ENCODE data around the gene IL13. TPM values are rescaled to one million over a fixed set of nuclear protein-coding genes. Genes with fewer than 3 reads are reported as not detected.

The IL13 gene
- total RNA-seq, 1 donor from 2014 or later: not detected

DNA sequence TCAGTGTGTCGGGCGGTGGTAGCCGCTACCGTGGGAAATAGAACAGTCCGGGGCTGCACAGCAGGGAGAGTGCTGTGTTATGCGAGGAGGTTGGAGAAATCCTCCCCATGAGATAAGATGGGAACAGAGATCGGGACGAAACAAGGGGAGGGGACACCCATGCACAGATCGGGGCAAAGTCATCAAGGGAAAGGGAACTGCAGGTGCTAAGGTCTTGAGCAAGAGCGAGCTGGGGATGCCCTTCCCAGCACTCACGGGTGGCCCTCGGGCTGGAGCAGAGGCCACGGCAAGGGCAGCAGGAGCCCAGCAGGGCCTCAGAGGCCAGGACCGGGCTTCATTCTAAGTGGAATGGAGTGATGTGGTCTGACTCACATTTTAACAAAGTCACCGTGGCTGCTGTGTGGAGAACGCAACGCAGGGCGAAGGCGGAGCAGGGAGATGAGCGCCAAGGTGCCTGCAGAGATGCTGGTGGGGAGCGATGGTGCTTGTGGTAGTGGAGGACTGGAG lies 7.7 kb downstream of the IL13 start:
- H3K9me3 ChIP-seq: no peaks in the 10 kb centered on the region
- H3K27ac ChIP-seq: no peak overlapping the region
- DNase-seq (ENCODE audit: low spot score in 2 of 2): no peak
- H3K4me1 ChIP-seq: no peaks in the 10 kb centered on the region
- H3K27me3 ChIP-seq: no peaks in the 10 kb centered on the region
- no peaks in the 10 kb centered on the region for H3K36me3 ChIP-seq
- TF ChIP-seq CTCF (IDR thresholded peaks at IDR 0.05): no peak
- intact Hi-C loops (cut with DNase I): no loop called here
- no peak overlapping the region for H3K4me3 ChIP-seq

DNA sequence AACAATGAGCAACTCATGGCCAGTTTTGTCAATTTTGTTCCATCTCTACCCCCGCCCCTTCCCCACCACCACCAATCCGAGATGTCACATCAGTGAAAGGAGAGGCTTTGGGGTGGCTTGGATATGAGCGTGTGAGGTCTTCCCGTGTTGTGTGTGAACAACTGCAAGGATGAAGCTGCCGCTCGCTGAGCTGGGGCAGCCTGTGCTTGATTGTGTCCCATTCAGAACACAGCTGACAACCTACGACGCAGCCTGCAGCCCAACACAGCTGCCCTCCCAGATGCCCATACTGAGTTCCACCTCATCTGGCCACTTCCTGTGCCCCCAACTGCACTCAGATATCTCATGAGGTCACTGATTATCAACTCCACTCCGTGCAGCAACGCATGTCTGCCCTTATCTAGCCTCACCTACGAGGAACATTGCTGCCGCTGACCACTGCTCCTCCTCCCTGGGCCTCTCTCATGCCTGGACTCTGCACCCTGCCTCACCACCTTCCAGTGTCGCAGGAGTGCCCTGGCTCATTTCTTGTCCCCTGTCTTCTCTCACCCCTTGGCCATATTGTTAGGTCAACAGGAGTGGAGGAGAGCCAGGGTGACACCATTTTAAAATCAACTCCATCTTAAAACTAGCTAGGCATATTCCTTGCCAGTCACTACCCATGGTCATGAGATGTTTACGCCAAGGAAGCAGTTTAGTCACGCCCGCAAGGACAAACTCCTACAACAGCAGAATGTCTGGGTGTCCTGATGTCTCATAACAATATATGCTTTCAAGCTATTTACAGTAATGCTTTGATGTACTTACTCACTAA lies 8.5 kb downstream of the IL13 start:
- H3K27me3 ChIP-seq: no peaks in the 10 kb centered on the region
- H3K4me1 ChIP-seq: no peaks in the 10 kb centered on the region
- no peaks in the 10 kb centered on the region for H3K9me3 ChIP-seq
- no peak for TF ChIP-seq CTCF (IDR thresholded peaks at IDR 0.05)
- no peak overlapping the region for H3K4me3 ChIP-seq
- no peak overlapping the region for H3K27ac ChIP-seq
- H3K36me3 ChIP-seq: no peaks in the 10 kb centered on the region
- no peak for DNase-seq (ENCODE audit: low spot score in 2 of 2)
- intact Hi-C loops (cut with DNase I): no loop called here

GRCh38 chr5:132667309-132667708 lies 9.3 kb downstream of the IL13 start:
- H3K27me3 ChIP-seq: no peaks in the 10 kb centered on the region
- no peak overlapping the region for H3K27ac ChIP-seq
- TF ChIP-seq CTCF (IDR thresholded peaks at IDR 0.05): no peak
- no peak for DNase-seq (ENCODE audit: low spot score in 2 of 2)
- H3K36me3 ChIP-seq: no peaks in the 10 kb centered on the region
- H3K4me3 ChIP-seq: no peak overlapping the region
- no peaks in the 10 kb centered on the region for H3K4me1 ChIP-seq
- intact Hi-C loops (cut with DNase I): no loop called here
- H3K9me3 ChIP-seq: no peaks in the 10 kb centered on the region

DNA sequence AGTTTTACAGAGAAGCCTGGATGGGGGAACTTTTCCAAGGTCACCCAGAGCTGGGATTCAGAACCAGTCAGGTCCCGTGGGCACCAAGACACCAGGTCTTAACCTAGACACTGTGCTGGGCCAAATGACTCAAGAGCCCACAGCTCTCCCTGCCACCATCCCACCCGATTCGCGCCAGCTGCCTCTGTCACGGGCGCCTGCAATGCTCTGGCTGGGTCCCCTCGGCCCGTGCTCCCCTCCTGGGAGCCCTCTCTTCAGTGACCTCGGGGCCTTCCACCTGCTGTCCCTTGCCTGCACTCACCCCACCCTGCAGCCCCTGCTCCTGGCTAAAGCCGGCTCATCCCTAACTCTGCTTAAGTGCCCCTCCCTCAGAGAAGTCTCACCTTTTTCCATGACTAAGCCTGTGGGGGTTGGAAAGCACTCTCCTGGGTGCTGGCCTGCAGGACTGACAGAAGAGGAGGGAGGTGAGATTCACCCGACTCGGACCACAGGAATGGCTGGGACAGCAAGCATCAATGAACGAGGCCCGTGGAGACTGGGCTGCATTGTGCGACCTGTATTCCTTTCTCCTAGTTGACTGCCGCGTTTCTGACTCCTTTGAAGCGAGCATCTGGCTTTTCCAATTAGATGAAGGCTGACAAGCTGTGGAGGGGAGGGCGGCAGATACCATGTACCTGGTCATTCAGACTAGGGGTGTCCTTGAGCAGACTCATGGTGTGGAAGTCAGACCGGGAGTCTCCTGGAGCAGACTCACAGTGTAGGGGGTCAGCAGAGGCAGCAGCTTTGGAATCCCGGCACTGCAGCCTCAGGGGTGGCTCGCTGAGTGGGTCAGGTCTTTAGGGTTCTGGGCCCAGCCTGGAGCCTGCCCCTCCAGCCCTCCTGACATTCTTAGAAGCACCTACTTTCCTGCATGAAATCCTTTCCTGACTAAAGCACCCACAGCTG lies 10.1 kb downstream of the IL13 start:
- Histone ChIP-seq H3K4me1 (no peaks in the 10 kb centered on the region), H3K36me3 (no peaks in the 10 kb centered on the region), H3K27ac (no peak overlapping the region), H3K27me3 (no peaks in the 10 kb centered on the region), H3K9me3 (no peaks in the 10 kb centered on the region), H3K4me3 (no peak overlapping the region)
- TF ChIP-seq CTCF (IDR thresholded peaks at IDR 0.05): no peak
- intact Hi-C loops (cut with DNase I): no loop called here
- DNase-seq (ENCODE audit: low spot score in 2 of 2): no peak

DNA sequence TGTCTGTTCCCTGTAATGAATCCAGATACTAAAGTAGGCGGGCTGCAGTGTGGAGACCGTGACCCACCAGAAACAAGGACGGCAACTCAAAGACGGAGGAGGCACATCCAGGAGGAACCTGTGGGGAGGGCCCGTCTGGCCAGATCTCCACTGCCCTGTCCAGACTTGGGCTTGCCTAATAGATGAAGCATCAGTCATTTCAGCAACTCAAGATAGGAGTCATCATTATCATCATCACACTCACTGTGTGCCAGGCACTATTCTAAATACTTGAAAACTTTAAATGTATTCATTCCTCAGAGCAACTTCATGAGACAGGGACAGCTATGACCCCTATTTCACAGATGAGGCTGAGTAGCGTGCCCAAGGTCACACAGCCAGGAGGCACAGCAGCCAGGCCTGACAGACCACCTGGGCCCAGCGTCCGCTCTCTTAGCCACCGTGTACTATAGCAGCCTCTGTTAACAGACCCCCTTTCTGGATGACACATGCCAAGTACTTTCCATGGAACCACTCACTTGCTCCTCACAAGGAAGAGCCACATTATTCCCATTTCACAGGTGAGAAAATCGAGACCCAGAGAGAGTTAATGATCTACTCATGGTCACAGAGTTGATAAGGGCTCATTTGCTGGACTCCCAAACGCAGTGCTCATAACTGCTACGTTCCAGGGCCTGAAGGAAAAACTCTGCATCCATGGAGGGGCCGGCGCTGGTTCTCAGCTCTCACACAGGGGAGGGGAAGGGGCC lies 10.9 kb downstream of the IL13 start:
- no peak for TF ChIP-seq CTCF (IDR thresholded peaks at IDR 0.05)
- no peak for DNase-seq (ENCODE audit: low spot score in 2 of 2)
- Histone ChIP-seq H3K27me3 (no peaks in the 10 kb centered on the region), H3K4me1 (no peaks in the 10 kb centered on the region), H3K36me3 (no peaks in the 10 kb centered on the region), H3K9me3 (no peaks in the 10 kb centered on the region), H3K4me3 (no peak overlapping the region), H3K27ac (no peak overlapping the region)
- intact Hi-C loops (cut with DNase I): no loop called here
